Measurements from ENCODE around the gene CCNG2.

CCNG2 gene

DNA sequence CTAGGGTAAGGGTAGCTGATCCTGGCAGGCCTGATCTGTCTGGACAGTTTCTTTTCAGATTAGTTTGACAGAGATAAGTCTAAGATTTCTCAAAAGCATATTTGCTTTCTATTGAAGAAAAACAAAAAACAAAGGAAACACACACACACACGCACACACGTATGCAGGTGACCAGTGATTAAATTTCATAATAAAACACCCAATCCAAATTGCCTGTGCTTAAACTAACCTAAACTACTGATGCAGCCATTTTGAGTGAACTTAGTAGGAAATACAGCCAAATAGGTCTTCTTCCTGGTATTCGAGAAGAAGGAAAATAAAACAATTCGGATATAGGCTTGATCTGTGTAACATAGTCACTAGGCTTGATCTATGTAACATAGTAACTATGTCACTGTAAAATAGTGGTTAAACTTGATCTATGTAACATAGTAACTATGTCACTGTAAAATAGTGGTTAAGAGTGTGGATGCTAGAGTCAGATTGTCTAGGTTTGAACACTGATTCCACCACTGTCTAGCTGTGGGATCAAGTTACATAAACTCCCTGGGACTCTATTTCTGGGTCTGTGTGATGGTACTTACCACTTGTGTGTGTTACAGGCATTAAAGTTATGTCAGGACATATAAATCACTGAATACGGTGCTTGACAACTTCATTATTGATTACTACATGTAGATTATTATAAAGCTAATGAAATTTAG is 9.8 kb upstream of the CCNG2 start:
- no peak for DNase-seq

GRCh38 chr4:77148078-77148477 is 8.9 kb upstream of the CCNG2 start:
- DNase-seq, result no peak

GRCh38 chr4:77149789-77150188 is 7.2 kb upstream of the CCNG2 start:
- DNase-seq, result no peak

- DNase-seq, result no peak
Observed at GRCh38 chr4:77151241-77151640, 5.8 kb upstream of the CCNG2 start.

GRCh38 chr4:77152421-77152820 is 4.6 kb upstream of the CCNG2 start:
- DNase-seq, result no peak

- DNase-seq, result no peak
Observed at GRCh38 chr4:77153006-77153405, 4.0 kb upstream of the CCNG2 start.

- no peak for DNase-seq
Observed at GRCh38 chr4:77154065-77154464, 2.9 kb upstream of the CCNG2 start.

DNA sequence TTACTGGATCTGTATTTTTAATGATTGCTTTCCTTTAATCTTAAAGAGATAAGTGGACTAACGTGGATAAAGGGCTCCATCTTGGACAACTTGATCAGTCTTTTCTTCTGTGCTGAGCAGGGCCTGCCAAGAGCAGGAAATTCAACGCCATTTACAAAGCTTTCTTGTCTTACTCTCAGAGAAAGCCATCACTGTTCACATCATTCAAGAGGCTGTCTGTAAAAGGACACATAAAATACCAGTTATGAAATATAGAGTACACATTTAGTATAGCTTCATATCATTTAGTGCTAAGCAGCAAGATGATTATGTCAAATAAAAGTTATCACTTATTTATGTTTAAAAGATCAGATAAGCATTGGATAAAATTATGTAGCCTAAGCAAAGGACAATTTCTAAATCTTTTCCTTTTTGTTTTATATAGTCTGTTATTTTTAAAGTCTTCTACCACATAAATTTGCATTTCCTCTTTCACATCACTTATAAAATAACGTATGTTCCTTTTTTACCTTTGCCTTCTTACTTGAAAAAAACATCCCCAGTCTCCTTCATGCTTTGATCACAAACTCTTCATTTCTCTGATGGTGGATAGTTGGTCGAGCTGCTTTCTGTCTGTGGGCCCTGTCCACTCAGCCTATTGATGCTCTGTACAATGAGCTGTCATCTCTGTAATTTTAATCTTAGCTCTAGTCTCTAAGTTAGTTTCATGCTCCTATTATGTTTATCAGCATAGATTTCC is 2.1 kb upstream of the CCNG2 start:
- DNase-seq, result no peak

GRCh38 chr4:77155631-77156452 is 1.2 kb upstream of the CCNG2 start:
- no peak for DNase-seq

- peak; percentile 95 for DNase-seq
Observed at GRCh38 chr4:77156533-77156911, 485 bp upstream of the CCNG2 start.

GRCh38 chr4:77157859-77158486 is 966 bp downstream of the CCNG2 start:
- peak; percentile 53 for DNase-seq

DNA sequence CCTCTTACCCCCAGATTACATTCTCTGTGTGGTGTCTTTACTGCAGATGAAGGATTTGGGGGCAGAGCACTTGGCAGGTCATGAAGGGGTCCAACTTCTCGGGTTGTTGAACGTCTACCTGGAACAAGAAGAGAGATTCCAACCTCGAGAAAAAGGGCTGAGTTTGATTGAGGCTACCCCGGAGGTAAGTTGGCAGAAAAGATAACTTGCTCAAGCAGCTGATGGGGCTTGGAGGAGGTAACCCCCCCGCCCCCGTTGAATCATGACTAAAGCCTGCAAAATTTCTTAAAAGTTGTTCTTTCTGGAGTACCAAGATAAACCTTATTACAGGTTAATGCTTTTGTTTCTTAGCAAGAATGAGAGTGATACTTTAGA is 1.5 kb downstream of the CCNG2 start:
- no peak for DNase-seq

DNA sequence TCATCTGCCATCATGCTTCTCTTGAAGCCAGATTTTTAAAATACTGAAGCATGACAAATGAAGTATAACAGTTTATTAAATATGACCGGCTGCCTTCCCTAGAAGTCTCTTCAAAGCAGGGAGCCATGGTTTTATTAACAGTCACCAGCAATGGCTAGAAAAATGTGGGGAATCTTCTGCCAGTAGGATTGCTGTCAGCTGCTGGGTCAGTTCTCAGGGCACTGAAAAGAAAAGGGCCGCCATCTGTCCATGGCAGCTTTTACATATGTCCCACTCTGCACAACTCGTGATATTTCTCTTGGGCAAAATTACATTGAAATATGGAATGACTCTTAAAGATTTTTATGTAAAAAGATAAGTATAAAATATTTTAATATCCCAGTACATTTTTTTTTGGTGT is 2.8 kb downstream of the CCNG2 start:
- no peak for DNase-seq

- no peak for DNase-seq
Observed at GRCh38 chr4:77163641-77164040, 6.6 kb downstream of the CCNG2 start.

DNA sequence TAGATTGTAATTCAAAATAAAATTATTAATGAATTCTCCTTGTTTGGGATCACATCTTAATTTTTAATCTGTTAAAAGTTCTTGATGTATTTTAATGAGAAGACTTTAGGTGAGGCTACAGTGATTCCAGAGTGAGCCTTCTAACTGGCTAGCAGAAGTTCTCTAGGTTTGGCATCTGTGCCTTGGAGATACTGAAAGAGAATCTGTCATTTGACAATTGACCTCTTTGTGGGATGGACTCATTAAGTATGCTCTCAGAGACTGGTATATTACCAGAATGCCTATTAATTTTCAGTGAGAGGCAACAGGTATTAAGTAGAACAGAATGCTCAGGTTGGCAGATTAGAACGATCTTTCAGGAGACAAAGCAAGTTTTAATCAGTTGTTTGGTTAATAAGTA is 10.2 kb downstream of the CCNG2 start:
- DNase-seq, result no peak

DNA sequence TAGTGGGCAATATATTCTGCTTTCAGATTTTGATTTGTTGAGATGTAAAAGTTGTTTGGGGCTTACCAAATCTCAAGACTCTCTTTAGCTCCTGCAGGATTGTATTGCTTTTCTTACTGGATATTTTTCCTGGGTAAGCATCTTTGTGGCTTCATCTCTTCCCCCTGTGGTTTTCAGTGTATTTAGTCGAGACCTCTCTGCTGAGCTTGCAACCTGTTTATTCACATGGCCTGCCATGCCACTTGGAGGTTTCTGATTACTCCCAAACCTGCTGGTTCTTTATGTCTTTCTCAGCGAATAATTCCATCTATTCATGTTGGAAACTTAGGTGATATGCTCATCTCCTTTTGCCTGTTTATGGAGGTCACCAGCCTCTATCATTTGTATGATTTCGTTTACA is 10.9 kb downstream of the CCNG2 start:
- no peak for DNase-seq

DNA sequence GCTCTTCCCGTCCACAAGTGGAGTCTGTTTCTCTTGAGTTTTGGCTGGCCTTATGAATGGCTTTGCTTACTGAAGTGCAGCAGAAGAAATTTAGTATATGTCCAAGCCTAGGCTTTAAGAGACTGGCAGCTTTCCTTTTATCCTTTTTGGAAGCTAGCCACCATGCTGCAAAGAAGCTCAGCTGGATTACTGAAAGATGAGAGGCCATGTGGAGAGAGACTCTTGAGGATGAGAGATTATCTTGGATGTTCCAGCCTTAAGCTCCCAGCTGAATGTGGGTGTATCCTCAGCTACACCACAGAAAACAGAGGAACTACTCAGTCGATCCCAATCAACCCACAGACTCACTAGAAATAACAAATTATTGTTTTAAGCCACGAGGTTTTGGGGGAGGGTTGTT is 12.5 kb downstream of the CCNG2 start:
- no peak for DNase-seq

DNA sequence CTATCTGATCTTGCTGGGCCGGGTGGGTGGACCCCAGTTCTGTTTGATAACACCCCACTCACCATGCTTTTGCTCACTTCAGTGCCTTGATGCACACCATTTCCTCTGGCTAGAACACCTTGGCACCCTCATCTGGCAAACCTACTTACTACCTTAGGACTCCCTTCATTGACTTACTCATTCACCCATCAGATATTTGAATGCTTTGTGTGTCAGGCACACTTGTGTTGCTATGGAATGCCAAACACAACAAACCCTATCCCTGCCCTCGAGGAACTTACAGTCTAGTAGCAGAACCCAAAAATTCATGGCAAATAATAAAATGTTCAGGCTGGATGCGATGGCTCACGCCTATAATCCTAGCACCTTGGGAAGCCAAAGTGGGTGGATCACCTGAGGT is 13.9 kb downstream of the CCNG2 start:
- DNase-seq, result no peak

DNA sequence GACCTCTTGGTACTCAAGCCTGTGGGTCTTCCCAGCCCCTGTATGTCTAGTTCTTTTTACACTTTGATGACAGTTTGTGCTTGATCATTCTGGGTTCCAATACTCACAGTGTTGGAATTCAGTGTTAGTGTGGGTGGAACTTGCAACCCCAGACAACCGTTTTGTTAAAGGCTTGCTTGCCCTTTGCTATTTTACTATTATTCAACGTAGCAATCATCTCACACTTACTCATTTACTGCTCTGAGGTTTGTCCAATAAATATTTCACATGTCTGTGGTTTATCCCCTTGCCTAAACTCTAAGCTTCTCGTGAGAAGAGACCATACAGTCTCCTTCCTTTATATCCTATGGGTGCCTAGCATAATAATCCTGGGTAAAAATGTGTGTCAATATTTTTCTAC is 15.3 kb downstream of the CCNG2 start:
- no peak for DNase-seq

DNA sequence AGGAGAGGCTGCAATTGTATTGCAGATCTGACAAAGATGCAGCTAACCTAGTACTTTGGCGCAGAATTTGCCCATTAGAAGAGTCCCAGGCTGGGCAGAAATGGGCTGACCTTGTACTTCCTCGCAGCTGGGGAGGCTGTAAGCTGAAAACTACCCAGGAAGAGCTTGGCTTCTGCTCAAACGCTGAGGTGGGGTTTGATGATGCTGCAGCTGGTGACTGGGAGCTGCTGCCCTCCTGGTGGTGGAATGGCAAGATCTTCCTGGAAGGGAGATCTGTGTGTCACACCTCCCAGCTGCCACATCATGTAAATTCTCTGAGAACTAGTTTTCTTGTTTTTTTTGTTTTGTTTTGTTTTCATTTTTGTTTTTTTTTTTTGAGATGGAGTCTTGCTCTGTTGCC is 17.4 kb downstream of the CCNG2 start:
- DNase-seq, result no peak

DNA sequence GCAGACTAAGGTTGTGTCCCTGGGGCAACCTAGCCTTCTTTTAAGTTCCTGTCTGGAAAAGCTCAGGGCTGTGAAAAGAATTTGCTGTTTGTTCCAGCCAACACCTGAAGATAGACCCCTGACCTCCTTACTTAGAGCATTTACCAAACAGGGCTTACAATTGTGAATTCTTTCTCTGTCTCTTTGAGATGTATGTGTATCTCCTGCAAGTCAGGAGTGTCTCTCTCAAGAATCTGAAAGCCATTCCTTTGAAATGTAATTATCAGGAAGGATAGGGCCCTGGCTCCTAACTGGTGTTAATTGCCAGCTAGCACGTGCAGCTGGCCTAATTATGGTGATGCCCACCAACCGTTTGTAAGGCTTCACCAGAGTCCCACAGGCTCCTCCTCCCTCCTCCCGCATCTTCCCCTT is 18.2 kb downstream of the CCNG2 start:
- no peak for DNase-seq

DNA sequence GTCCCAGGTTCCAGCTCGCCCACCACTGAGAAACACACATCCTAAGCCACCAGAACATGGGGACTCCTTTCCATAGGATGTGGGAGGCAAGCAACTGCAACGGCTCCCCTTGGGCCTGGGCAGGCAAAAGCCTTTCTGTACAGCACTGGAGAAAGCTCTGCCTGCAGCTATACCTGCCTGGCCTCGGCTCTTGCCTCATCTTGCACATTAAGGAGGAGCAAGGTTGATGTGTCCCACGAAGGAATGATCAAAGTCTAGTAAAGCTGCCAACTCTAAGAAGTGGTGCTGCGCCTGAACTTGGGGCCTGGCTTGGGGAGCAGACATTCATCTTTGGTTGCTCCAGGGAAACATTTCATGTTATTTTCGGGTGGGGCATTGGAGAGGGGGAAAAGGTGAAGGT is 19.6 kb downstream of the CCNG2 start:
- no peak for DNase-seq

GRCh38 chr4:77177199-77177598 is 20.2 kb downstream of the CCNG2 start:
- no peak for DNase-seq

DNA sequence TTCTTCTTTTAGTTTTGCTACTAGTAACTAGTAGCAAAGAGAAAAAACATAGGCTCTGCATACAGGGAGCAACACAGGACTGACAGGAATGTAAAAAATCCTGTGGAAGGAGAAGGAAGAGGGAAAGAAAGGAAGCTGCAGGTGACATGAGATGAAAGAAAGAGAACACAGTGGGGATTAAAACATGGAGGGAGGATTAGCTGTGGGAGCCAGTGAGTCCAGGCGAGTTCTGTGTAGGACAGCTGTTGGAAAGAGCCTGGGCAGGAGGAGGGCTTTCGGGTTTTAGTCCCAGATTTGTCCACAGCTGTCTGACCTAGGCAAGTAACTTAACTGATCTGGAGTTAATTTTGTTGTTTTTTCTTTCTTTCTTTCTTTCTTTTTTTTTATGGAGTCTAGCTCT is 21.6 kb downstream of the CCNG2 start:
- no peak for DNase-seq

All from activated effector memory CD4-positive, alpha-beta T cell treated with Interleukin-2 at 50 U/mL for 16 hours (primary cell).